ENCODE data around the gene CNPY3.

DNA sequence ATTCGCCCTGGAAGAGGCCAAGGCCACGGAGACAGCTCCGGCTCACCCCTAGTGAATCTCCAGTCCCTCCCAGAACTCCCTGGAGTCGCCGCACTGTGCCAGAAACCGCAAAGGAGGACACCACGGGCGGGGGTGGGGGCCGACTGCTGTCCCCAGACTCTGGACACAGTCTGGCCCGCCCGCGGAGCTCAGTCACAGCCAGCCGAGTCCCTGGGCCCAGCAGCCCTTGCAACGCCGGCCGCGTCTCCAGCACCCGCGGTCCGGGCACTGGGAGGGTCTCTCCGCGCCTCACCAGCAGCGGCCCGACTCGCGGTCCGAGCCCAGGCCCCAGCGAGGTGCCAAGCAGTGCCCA lies 49.2 kb downstream of the CNPY3 start:
- TF ChIP-seq, protein P1, sequence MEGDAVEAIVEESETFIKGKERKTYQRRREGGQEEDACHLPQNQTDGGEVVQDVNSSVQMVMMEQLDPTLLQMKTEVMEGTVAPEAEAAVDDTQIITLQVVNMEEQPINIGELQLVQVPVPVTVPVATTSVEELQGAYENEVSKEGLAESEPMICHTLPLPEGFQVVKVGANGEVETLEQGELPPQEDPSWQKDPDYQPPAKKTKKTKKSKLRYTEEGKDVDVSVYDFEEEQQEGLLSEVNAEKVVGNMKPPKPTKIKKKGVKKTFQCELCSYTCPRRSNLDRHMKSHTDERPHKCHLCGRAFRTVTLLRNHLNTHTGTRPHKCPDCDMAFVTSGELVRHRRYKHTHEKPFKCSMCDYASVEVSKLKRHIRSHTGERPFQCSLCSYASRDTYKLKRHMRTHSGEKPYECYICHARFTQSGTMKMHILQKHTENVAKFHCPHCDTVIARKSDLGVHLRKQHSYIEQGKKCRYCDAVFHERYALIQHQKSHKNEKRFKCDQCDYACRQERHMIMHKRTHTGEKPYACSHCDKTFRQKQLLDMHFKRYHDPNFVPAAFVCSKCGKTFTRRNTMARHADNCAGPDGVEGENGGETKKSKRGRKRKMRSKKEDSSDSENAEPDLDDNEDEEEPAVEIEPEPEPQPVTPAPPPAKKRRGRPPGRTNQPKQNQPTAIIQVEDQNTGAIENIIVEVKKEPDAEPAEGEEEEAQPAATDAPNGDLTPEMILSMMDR (IDR thresholded peaks at IDR 0.05; ENCODE audit: poor library complexity), result no peak
- no peak for TF ChIP-seq EZH2 (IDR thresholded peaks at IDR 0.05; ENCODE audit: borderline replicate concordance)
- no peak for TF ChIP-seq EZH2phosphoT487 (IDR thresholded peaks at IDR 0.05; ENCODE audit: low read depth, severe bottlenecking, unreplicated experiment)

Data from hepatocyte (in vitro differentiated cells).